Activated T-helper 1 cell treated with anti-CD3 and anti-CD28 coated beads, Interleukin-12 subunit alpha, Interleukin-12 subunit beta, Interleukin-2, Interleukin-4 antibody, amounts not matched to agents 30 ng/mL and 10 ng/mL and 1 ng/mL, durations not matched to agents 14 hours and 24 hours and 36 hours (primary cell): ENCODE results near the gene NXPH2. TPM values are rescaled to one million over a fixed set of nuclear protein-coding genes. Genes with fewer than 3 reads are reported as not detected.
"Not testable (repeated sequence)": the region's sequence is repeated elsewhere in the genome, so short reads cannot be mapped to it uniquely, and the experiment has no call there.

Experiments
- DNase-seq: peaks from one replicate; pipeline ENCODE4 v3.0.0; 2021; ENCODE audit warnings: low spot score
- H3K27ac Mint-ChIP-seq: one replicate; pipeline ENCODE4 v1.8.0; 2021; ENCODE audit warnings: mild to moderate bottlenecking, mixed read lengths
- H3K27me3 Mint-ChIP-seq: one replicate; pipeline ENCODE4 v1.8.0; 2022; ENCODE audit warnings: mild to moderate bottlenecking, moderate library complexity, mixed read lengths; ENCODE audit not compliant: insufficient read depth
- H3K36me3 Mint-ChIP-seq: one replicate; pipeline ENCODE4 v1.8.0; 2021; ENCODE audit warnings: low read depth, mixed read lengths
- H3K4me1 Mint-ChIP-seq: one replicate; pipeline ENCODE4 v1.8.0; 2021; ENCODE audit warnings: low read depth, mixed read lengths
- H3K4me3 Mint-ChIP-seq: one replicate; pipeline ENCODE4 v1.8.0; 2021; ENCODE audit warnings: mild to moderate bottlenecking, moderate library complexity, mixed read lengths
- H3K9me3 Mint-ChIP-seq: one replicate; pipeline ENCODE4 v1.8.0; 2021; ENCODE audit warnings: mixed read lengths
- intact Hi-C: fragments of 100-400 bp; cut with micrococcal nuclease; formaldehyde crosslinking; loops from one replicate; pipeline ENCODE4 v1.15.1; 2024
- total RNA-seq: library from RNA; stranded (reverse); gene quantifications from 2 replicates; pipeline ENCODE4 v1.2.3, GENCODE V29; 2022

NXPH2 gene
- total RNA-seq, 1 donor from 2014 or later, result not detected

DNA sequence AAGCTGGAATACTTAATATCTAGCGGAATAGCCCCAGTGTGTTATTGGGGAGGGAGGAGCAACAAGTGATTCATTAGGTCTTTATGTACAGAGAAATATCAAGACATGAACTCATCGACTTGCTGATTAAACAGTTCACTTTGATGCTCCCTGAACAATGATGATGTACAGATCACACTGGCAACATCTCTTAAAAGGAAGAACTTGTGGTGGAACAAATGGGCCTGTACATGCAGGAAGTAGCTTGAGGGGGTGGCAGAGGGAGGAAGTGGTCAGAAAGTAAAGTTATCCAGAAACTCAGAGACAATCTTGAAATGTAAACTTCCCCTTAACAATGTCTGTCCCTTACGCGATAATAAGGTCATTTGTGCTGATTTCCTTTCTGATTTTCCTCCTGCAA is 90.5 kb downstream of the NXPH2 start:
- intact Hi-C loops, result no loop called here
- Mint-ChIP-seq H3K4me1 (no peaks in the 10 kb centered on the region), H3K27me3 (no peaks in the 10 kb centered on the region), H3K27ac (no peak overlapping the region), H3K36me3 (no peaks in the 10 kb centered on the region), H3K4me3 (no peak overlapping the region), H3K9me3 (no peaks in the 10 kb centered on the region)
- no peak for DNase-seq

DNA sequence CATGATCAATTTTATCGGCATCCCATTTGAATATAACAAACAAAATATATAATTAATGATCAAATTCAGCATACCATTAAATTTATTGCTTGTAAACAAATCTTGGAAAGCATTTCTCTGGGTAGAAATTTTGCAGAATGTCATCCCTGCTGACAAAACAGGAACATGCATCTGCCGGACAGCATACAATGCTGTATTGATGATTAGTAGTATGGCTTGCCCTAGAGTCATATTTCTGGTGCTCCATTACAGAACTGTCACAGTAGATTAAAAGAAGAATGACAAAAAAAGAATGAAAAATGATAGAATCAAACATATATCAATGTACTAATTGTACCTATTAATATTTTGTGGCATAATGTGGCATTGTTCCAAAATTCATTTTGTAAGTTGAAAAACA is 98.0 kb downstream of the NXPH2 start:
- Mint-ChIP-seq H3K27ac (no peak overlapping the region), H3K27me3 (no peaks in the 10 kb centered on the region), H3K9me3 (no peaks in the 10 kb centered on the region), H3K4me1 (no peaks in the 10 kb centered on the region), H3K4me3 (no peak overlapping the region), H3K36me3 (no peaks in the 10 kb centered on the region)
- intact Hi-C loops, result no loop called here
- DNase-seq, result no peak

DNA sequence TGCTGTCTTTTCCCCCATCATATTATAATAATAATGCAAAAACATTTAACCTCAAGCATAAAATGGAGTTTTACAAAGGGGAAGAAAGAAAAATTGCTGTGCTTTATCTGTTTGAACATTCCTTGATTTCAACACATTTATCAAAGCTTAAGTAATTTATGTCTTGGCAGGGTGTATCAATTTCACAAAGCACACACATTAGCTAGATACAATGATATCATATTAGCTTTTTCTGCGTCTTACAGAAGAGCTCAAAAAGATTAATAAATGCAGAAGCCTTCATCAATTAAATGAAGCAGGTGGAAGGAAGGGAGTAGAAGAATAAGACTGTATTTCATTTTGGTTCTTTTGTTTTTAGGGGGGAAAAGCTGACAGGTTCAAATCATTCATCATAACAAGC is 103.0 kb downstream of the NXPH2 start:
- Mint-ChIP-seq H3K27ac (no peak overlapping the region), H3K36me3 (no peaks in the 10 kb centered on the region), H3K4me1 (no peaks in the 10 kb centered on the region), H3K27me3 (peaks cover 2% of the 10 kb centered on the region), H3K4me3 (no peak overlapping the region), H3K9me3 (no peaks in the 10 kb centered on the region)
- no peak for DNase-seq
- intact Hi-C loops, result no loop called here

DNA sequence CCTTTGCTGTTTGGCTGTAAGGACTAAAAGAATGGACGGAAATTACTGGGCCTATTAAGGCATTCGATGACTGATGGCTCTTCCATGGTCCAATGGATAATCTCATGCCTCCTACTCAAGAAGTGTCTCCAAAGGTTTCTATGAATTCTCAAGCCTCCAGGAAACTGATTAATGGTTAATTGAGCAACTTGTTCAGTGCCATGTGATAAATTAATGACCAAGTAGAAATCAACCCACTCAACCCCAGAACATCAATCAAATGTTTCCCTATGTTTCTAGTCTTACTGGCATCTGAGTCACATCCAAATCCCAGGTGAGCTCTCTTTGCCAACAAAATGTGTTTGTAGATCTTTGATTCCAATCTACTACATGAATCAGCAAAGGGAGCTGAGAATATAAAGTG is 103.6 kb downstream of the NXPH2 start:
- intact Hi-C loops, result no loop called here
- H3K27me3 Mint-ChIP-seq, result peaks cover 2% of the 10 kb centered on the region
- no peak overlapping the region for H3K4me3 Mint-ChIP-seq
- H3K36me3 Mint-ChIP-seq, result no peaks in the 10 kb centered on the region
- H3K27ac Mint-ChIP-seq, result no peak overlapping the region
- no peak for DNase-seq
- H3K9me3 Mint-ChIP-seq, result no peaks in the 10 kb centered on the region
- H3K4me1 Mint-ChIP-seq, result no peaks in the 10 kb centered on the region

- Mint-ChIP-seq H3K9me3 (no peaks in the 10 kb centered on the region), H3K27me3 (peaks cover 3% of the 10 kb centered on the region), H3K4me1 (no peaks in the 10 kb centered on the region), H3K4me3 (no peak overlapping the region), H3K36me3 (no peaks in the 10 kb centered on the region), H3K27ac (no peak overlapping the region)
- intact Hi-C loops, result no loop called here
- DNase-seq, result no peak
These were observed 108.6 kb downstream of the NXPH2 start for GRCh38 chr2:138671566-138671965.

DNA sequence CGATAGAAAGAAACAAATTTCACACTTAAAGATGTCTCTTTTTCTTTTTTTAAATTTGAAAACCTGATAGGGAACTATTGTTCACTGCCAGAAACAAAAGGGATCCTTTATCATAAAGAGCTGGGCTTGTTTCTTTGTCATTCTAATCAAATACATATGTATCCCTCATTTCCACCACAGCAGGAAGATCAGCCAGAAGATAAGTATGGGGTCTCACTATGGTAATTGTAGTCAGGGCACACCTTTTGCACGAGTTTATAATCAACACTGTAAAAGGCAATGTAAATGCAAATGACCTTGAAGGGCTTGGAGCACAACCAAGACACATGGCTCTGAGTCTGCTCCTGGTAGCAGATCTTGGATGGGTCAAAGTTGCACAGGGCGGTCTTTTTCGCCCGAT is 109.5 kb downstream of the NXPH2 start:
- no peaks in the 10 kb centered on the region for H3K9me3 Mint-ChIP-seq
- H3K27ac Mint-ChIP-seq, result no peak overlapping the region
- H3K4me1 Mint-ChIP-seq, result no peaks in the 10 kb centered on the region
- H3K36me3 Mint-ChIP-seq, result no peaks in the 10 kb centered on the region
- H3K27me3 Mint-ChIP-seq, result peaks cover 3% of the 10 kb centered on the region
- DNase-seq, result no peak
- H3K4me3 Mint-ChIP-seq, result no peak overlapping the region
- intact Hi-C loops, result no loop called here

- Mint-ChIP-seq H3K36me3 (no peaks in the 10 kb centered on the region), H3K27ac (no peak overlapping the region), H3K9me3 (no peaks in the 10 kb centered on the region), H3K4me3 (no peak overlapping the region), H3K4me1 (no peaks in the 10 kb centered on the region), H3K27me3 (peaks cover 1% of the 10 kb centered on the region)
- DNase-seq, result no peak
- intact Hi-C loops, result no loop called here
These were observed 114.3 kb downstream of the NXPH2 start for GRCh38 chr2:138665937-138666336.

DNA sequence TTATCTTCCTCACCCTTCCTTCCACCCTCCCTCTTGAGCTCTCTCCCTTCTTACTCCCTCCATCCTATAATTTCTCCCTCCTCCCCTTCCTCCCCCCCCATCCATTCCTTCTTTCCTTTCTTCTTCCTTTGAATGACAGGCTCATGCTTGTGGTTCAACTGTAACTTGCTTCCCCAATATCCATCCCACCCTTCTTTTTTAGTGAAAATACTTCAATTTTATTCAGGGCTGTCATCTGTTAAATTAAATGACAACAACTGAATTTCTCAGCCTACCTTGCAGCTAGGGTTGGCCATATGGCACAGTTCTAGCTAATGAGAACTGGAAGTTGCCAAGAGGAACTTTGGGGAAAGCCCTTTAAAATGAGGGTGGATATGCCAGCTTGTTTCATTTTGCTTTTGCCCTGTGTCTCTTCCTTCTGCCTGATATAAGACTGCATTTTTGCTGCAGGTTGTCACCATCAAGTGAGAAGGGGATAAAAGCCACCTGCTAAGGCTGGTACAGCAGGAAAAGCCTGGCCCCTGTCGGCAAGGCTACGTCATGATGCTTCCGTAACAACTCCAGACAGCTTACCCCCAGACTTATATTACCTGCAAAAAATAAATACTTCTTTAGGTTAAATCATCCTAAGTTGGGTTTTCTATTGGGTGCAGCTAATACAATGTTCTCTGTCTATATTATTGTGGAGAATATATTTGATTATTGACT is 121.8 kb downstream of the NXPH2 start:
- intact Hi-C loops, result no loop called here
- H3K4me1 Mint-ChIP-seq, result no peaks in the 10 kb centered on the region
- H3K27ac Mint-ChIP-seq, result no peak overlapping the region
- H3K4me3 Mint-ChIP-seq, result no peak overlapping the region
- no peaks in the 10 kb centered on the region for H3K27me3 Mint-ChIP-seq
- DNase-seq, result no peak
- H3K9me3 Mint-ChIP-seq, result no peaks in the 10 kb centered on the region
- no peaks in the 10 kb centered on the region for H3K36me3 Mint-ChIP-seq

- intact Hi-C loops, result no loop called here
- no peak for DNase-seq
- Mint-ChIP-seq H3K27me3 (no peaks in the 10 kb centered on the region), H3K27ac (no peak overlapping the region), H3K4me3 (no peak overlapping the region), H3K4me1 (no peaks in the 10 kb centered on the region), H3K36me3 (no peaks in the 10 kb centered on the region), H3K9me3 (no peaks in the 10 kb centered on the region)
These were observed 126.0 kb downstream of the NXPH2 start for GRCh38 chr2:138654146-138654545.

GRCh38 chr2:138652378-138652777 is 127.8 kb downstream of the NXPH2 start:
- Mint-ChIP-seq H3K27ac (no peak overlapping the region), H3K4me1 (no peaks in the 10 kb centered on the region), H3K36me3 (no peaks in the 10 kb centered on the region), H3K4me3 (no peak overlapping the region), H3K27me3 (no peaks in the 10 kb centered on the region), H3K9me3 (no peaks in the 10 kb centered on the region)
- no peak for DNase-seq
- intact Hi-C loops, result no loop called here

DNA sequence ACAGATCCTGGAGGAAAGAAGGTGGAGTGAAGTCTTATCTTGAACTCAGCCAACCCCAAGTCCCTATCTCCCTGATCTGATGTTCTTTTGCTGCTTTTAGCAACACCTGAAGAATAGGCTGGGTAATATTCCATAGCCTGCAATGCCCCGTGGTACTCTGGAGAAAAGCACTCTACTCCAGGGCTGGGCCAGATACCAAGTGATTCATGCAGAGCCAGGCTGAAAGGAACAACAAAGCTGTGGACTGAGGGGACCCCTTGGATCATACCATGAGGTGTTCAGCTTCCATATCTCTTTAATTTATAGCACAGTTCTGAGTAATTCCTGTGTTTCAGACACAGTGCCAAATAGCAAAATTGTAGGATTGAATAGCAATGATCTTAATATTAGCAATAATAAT is 130.6 kb downstream of the NXPH2 start:
- Mint-ChIP-seq H3K27ac (no peak overlapping the region), H3K4me3 (no peak overlapping the region), H3K4me1 (no peaks in the 10 kb centered on the region), H3K36me3 (no peaks in the 10 kb centered on the region), H3K27me3 (no peaks in the 10 kb centered on the region), H3K9me3 (no peaks in the 10 kb centered on the region)
- no peak for DNase-seq
- intact Hi-C loops, result no loop called here

DNA sequence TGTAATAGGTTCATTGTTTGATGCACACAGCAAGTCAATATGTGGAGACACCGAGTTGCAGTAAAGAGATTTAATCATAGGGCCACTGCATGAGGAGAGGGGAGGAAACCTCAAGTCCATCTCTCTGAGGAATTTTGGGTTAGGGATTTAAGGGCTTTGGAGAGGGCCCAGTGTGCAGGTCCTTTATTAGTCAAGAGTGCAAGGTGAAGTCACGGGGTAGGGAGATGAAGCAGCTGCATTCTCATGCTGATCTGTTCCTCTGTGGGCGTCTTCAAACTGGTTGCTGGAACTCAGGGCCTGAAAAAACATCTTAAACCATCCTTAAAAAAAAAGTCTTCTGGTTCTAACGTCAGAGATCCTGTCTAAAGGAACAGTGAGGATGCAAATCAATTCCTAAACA is 131.6 kb downstream of the NXPH2 start:
- Mint-ChIP-seq H3K4me3 (no peak overlapping the region), H3K36me3 (no peaks in the 10 kb centered on the region), H3K4me1 (no peaks in the 10 kb centered on the region), H3K27ac (no peak overlapping the region), H3K9me3 (no peaks in the 10 kb centered on the region), H3K27me3 (no peaks in the 10 kb centered on the region)
- intact Hi-C loops, result no loop called here
- no peak for DNase-seq

- H3K27ac Mint-ChIP-seq, intact Hi-C loops, H3K4me1 Mint-ChIP-seq, H3K4me3 Mint-ChIP-seq, H3K27me3 Mint-ChIP-seq, H3K9me3 Mint-ChIP-seq, DNase-seq, H3K36me3 Mint-ChIP-seq: not testable (repeated sequence)
These were observed 135.4 kb downstream of the NXPH2 start for GRCh38 chr2:138644776-138645175.
